CD4-positive, alpha-beta T cell treated with Interleukin-2 at 100 ng/mL for 4 hours (primary cell): ENCODE data around the gene TWIST1.

Source experiments
- DNase-seq: peaks from one replicate; pipeline ENCODE4 v3.0.0-alpha.2; 2020; ENCODE audit warnings: low spot score

Gene TWIST1

GRCh38 chr7:19113002-19113350 is 4.5 kb downstream of the TWIST1 start:
- no peak for DNase-seq

DNA sequence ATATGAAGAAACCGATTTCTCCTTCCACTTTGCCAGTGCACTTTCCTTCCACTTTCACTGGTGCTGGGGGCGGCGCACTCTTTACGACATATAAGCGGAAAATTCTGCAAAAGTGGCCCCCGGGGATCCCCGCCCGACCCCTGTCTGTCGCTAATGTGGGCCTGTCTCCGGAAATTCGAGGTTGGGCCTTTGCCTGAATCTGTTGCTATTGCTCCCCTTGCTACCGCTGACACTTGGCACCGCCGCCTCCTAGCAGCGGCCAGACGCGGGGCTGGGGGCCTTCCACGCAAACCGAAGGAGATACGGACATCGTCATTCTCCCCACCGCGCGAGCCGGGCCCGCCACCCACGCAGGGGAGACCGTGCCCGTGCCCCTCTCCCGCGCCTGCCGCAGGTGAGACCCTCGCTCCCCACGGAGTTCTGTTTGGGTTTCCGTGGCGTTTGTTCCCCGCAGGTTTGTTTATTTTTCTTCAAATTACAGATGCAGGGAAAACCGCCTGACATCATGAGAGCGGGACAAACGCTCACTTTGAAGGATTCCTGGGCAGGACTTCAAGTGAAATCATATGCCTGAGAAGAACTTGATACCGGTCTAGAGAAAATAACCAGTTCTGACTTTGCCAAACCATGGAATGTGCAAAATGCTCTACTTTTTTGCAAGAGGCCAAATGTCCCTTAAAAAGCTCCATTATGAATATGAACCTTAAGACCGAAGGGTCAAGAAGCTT is 5.0 kb downstream of the TWIST1 start:
- no peak for DNase-seq

DNA sequence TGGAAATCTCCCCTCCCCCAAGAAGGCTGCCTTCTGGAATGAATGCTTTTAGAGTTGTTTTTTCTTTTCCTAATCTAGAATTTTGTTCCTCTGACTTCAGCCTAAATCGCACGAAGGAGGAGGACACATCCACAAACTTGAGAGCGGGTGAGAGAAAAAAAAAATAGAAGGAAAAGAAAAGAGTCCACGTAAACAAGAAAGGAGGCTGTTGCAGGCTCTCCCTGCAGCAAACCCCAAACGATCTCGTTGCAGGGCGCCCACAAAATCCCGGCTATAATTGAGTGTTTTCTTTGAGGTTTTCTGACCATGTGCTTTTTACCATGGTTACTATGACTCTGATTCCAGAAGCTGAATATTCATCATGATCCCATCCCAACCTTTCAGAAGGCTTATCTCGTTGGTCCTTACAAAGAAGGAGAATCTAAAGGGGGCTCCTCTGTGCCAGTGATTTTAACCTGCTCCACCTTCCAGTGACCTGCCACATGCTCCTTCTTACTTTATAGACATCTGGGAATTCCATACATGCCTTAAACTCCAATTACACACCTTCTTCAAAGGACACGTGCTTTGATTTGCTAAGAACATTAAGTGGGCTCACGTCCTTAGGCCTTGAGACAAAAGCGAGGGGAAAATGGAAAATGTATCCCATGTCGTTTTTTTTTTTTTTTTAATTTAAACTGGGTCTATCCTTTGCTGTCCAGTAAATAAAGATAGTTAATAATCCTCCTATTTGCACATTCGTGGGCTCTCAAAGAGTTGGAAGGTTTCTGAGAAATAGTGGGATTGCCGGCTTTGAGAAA is 5.8 kb downstream of the TWIST1 start:
- DNase-seq = no peak

DNA sequence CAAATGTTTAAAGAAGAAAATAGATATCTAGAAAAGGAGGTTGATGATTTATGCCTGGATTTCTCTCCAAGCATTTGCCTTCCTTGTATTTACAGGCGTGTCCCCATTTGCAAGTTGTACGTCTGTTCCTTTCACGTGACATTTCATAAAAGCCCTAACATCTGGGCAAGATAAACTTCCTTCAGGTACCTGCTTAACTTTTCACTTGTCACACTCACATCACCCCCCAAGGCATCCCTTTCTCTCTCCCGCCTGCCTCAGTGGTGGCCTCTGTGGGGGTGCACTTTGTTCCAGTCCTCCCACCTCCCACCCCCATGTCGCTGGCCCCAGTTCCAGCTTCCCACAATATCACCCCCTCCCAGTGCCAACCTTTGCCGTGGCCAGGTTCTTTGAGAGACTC is 6.7 kb downstream of the TWIST1 start:
- DNase-seq = no peak

DNA sequence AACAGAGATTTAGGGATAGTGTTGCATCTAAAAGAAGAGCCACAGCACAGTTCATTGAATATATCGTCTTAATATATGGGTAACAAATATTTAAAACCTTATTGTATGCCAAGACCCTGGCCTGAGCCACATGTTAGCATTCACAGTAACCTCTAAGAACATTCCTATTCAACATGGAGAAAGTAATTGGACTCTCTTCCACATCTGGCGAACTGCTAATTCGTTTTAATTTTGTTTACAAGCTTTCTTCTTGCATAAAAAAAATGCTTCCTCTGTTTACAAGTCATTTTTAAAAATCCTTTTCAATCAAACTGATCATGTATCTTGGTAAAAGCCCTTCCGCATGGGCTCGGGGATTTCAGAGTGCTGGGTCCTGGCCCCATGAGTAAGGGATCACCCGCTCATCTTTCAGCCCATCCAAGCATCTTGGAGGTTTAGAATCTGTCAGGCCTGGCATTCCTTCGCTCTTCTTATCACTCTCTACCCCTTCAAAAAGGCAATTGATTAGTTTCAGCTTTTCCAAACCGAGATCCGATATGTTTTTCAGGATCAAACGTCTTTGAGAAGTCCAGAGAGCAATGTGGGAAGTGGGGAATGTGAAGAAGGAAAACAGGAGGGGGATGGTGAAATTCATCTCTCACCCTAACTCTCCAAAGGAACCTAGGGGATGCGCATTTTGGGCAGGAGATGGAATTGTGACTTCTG is 7.3 kb downstream of the TWIST1 start:
- no peak for DNase-seq

GRCh38 chr7:19109000-19109946 is 8.2 kb downstream of the TWIST1 start:
- DNase-seq = no peak

- no peak for DNase-seq
Measured at GRCh38 chr7:19107356-19108146, 9.9 kb downstream of the TWIST1 start.

- no peak for DNase-seq
Measured at GRCh38 chr7:19107081-19107355, 10.4 kb downstream of the TWIST1 start.

DNA sequence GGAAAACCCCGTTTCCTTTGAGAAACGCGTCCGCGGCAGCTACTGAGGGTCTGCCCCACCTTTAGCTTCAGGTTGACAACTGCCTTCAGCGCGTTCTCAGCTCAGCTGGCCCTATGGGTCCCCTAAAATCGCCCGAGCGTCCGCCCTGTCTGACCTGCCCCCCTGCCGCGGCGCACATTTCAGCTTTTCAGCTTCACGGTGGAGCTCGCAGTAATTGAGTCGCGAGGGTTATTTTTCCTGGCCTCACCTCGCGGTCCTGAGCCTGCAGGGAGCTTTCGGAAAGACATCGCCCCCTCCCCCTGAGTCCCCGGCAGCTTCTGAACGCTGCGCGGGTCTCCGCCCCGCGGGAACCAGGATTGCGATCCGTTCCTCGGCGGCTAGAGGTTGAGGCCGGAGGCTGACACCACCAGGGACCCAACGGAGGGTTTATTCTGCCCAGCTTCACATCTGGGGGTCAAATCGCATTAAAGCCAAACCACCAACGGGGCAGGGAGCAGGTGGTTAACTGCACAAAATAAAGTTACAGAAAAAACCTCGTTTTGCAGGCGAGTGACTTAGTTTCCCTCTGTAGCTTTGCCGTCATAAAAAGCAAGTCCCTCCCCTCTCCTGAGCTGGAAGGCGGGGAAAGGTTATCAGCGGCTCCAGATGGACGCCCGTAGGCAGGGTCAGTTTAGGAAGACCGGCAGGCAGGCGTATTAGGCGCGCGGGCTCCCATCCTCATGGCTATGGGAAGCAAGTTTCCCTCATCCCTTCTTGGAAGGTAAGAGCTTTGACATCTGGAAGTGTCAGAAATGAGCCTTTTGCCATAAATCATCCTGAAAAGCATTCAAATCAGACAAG is 11.0 kb downstream of the TWIST1 start:
- DNase-seq = no peak

DNA sequence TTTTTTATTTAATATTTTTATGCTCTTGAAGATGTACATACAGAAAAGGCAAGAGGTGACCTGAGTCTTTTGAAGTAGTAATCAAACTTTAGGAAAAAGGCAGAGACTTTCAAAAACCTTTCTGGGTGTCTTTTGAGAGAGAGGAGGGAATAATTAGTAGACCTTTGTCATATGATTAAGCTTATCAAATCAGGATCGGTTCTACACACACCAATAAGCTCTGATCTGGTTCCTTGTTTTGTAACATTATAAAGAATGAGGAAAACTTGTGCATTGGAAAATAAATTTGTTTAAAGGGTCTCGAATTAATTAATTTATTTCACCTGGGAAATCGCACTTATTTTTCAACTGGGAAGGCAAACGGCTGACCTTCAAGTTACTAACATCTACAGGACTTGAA is 11.9 kb downstream of the TWIST1 start:
- no peak for DNase-seq

GRCh38 chr7:19104811-19105210 is 12.6 kb downstream of the TWIST1 start:
- no peak for DNase-seq

DNA sequence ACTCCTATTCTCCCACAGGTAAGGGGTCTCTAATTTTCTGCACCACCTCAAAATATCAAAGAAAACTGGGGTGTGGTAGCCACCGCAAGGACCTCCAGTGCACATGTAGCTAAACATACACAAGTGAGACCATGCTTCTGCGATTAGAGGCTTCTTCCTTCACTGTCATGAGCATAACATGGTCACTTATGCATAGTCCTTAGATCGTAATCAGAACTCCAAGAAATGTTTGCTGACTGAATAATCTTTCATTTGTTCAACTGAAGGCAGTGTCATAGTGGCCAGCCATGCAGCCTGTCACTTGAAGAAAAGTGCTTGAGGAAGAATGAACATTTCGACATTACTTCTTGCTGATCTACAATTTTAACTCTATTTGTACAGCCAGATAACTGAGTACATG is 14.6 kb downstream of the TWIST1 start:
- no peak for DNase-seq

DNA sequence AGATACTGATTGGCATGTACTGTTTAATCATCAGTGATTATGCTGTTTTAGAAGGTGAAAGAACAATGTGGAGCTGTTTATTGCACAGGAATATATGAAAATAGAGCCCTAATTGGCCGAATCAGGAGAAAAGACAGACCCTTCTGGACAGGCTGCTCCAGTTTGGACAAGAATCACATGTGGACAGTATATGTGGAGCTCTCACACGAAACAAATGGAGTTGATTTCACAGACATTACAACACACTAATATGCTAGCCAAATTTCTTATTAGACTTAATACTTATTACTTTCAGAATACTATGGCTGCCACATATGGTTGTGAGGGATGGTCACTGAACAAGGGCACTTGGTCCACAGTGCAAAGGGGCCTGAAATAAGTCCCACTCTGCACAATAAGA is 15.5 kb downstream of the TWIST1 start:
- no peak for DNase-seq

GRCh38 chr7:19101472-19101871 is 16.0 kb downstream of the TWIST1 start:
- DNase-seq = no peak

DNA sequence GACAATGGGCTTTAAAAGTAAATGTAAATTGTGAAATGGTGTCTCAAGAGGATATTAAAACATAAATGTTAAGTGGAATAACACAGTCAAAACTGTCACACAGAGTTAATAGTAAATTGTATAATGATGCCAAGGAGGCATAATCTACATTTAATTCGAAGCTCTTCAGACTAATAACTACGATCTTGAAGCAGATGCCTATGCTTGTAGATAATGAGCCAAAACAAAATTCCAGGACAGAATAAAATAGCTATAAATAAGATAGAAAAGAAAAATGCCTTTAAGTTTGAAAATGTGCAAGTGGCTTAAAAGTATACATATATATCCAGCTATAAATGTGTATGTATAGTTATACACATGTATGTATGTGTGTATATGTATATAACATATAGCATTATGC is 17.5 kb downstream of the TWIST1 start:
- no peak for DNase-seq

GRCh38 chr7:19099194-19099593 is 18.2 kb downstream of the TWIST1 start:
- DNase-seq = no peak

DNA sequence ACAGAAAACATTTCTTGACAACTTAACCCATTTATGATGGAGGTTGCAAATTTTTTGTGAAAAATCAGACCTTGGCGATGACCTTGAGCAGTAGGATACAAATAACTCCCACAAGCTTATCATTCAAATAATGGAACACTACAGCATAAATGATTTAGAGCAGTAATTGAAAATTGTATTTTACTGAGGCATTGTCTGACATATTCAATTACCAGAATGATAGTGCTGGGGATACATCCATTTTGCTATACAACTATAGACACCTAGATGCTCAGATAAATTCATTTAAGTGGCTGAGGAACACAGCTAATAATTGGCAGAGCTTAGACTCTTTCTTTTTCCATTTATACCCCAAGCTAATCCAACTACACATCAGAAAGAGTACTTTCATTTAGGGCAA is 18.9 kb downstream of the TWIST1 start:
- no peak for DNase-seq

DNA sequence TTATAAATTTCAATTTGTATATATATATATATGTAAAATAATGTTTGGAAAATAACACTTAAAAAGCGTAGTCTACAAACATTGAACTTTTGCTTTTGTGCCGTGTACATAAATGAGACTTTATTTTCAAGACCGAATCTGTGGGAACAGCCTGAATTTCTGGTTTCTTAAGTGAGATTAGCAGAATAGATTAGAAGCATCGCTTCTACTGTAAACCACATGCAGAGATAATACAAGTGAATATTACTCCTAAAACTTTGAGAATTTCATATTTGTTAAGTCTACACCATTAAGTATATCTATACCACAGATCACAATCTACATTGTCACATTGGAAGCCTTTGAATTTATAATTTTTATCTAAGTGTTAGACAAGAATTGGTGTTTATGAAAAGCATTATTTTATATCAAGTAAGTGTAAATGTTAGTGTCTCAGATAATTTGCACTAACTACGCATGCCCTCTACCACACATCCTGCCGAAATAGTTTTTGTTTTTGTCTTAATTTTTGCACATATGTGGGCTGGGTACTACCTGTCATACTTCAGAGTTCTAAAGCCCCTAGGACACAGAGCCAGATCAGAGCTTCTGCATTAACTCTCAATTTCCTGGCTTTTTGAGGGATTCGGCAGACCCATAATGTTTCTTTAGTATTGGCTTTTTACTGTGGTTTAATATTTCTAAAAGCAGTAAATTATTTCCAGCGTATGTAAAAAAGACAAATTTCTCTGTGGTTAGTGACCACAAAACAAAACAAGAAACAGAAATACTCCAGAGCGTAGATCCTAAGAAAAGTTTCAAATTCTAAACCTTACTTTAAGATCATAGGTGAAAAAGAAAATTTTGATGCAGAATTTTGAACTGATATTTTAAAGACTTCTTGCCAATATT is 20.0 kb downstream of the TWIST1 start:
- no peak for DNase-seq

DNA sequence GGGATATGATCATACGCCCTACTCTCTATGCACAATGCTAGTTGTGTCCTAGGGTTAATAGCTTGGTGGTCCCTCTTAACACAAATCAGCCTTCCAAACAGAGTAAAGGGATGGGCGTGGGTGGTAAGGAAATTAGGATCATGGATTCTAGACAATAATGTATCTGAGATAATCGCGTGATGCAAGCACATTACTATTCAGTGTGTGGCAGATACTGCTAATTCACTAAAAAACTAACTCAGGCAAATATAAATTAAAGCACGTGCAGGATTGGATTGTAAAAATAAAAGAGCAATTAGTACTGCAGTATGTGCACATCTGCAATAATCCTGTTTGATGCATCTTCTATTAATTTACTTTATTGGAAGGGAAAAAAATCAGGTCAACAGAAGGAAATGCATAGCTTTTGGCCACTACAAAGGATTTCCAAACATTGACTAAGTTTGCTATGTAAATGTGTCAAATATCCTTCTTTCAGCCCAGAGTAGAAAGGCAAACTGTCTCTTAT is 22.0 kb downstream of the TWIST1 start:
- DNase-seq = no peak
